SK-N-DZ (cell line): Measurements from ENCODE around the gene BID.

Experiments
- DNase-seq: peaks from one replicate; pipeline ENCODE4 v3.0.0-alpha.2; 2015; ENCODE audit warnings: low spot score

BID gene

GRCh38 chr22:17738386-17739128 lies 35.7 kb downstream of the BID start:
- DNase-seq: no peak

GRCh38 chr22:17734187-17734586 lies 40.1 kb downstream of the BID start:
- no peak for DNase-seq

DNA sequence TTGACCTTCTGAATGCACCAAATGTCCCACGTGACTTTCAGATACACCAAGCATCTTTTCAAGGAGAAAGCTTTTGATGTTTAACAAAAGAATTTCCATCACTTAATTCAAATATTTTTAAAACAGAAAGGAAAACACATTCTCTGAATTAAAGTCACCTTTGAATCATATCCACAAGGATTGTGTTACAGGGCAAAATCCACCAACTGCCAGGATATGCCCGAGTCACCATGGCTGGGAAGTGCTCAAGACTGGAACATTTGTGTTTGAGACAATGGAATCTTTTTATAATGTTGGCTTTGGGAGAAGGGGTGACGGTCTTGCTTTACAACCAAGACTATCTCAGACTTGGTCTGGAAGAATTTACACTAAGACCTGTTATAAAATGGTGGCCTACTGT lies 40.8 kb downstream of the BID start:
- DNase-seq: no peak

DNA sequence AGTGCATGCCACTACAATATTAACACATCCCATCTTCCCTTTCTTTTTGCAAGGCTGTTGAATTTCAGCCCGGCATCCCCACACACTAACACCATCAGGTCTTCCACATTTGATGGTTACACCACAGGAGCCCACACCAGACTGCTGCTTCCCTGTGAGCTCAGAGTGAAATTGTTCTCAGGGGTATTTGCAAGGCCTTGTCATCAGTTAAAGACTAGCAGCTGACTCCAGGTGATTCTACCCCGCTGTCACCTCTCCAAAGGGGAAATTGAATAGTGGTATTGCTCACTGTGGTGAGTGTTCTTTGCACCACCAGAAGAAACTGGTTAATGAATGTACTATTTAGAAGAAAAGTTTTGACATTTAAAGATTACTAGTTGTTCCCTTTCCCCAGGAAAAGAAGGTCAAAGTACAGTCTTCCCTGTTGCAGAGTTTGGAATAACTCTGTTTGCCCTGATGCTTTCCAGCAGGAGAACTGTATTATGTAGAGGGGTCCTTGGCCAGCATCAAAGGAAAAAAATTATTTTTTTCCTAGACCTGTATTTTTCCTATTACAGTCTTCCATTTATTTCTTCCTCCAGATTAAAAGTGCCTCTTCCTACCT lies 41.9 kb downstream of the BID start:
- DNase-seq: no peak

GRCh38 chr22:17729561-17729960 lies 44.7 kb downstream of the BID start:
- DNase-seq: no peak

- DNase-seq: no peak
Measured at GRCh38 chr22:17728786-17729185, 45.5 kb downstream of the BID start.

DNA sequence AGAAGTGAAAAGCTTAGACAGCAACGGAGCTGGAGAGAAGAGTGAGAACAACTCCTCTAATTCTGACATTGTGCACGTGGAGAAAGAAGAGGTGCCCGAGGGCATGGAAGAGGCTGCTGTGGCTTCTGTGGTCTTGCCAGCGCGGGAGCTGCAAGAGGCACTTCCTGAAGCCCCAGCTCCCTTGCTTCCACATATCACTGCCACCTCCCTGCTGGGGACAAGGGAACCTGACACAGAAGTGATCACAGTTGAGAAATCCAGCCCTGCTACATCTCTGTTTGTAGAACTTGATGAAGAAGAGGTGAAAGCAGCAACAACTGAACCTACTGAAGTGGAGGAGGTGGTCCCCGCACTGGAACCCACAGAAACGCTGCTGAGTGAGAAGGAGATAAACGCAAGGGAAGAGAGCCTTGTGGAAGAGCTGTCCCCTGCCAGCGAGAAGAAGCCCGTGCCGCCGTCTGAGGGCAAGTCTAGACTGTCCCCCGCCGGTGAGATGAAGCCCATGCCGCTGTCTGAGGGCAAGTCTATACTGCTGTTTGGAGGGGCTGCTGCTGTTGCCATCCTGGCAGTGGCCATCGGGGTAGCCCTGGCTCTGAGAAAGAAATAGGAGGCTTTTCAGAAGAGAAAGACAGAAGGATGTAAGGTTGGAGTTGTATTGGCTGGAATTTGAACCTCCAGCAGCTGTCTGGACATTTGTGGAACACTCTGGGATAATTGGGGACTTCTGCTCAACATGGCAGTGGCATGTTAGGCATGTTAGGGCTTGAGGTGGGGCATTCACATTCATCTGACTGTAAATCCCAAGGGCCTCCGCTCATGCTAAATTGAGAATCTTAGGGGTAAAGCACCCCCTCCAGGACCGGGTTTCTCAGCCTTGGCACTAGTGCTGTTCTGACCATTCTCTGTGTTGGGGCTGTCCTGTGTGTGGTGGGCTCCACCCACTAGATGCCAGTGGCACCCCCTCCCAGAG lies 47.1 kb downstream of the BID start:
- no peak for DNase-seq

- no peak for DNase-seq
Measured at GRCh38 chr22:17726006-17726927, 48.0 kb downstream of the BID start.

DNA sequence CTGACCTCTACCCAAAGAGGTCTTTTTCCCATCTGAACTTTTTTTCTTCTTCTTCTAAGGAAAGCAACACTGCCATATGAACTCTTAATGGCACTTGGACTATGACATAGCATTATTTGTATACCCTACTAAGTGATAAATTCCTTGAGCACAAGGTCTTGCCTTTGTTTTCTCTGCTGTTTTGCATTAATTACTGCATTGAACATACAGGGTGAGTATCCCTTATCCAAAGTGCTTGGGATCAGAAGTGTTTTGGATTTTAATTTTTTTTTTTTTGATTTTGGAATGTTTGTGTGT lies 48.8 kb downstream of the BID start:
- no peak for DNase-seq

GRCh38 chr22:17724678-17725499 lies 49.4 kb downstream of the BID start:
- no peak for DNase-seq

DNA sequence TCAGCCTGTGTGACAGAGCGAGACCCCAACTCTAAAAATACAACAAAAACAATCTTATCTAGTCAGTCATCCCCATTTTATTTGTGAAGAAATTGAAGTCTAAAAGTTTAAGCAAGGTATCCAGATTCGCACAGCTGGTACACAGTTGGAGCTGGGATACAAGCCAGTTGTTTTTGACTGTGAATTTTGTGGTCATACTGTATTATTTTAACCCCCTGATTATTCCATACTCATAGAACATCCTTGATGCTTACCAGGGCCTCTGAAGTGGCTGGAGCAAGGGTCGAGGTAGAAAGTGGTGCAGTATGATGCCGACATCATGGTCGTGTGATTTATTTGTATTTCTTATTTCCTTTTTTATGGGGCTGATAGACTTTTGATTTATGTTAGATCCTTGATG lies 50.0 kb downstream of the BID start:
- DNase-seq: no peak

DNA sequence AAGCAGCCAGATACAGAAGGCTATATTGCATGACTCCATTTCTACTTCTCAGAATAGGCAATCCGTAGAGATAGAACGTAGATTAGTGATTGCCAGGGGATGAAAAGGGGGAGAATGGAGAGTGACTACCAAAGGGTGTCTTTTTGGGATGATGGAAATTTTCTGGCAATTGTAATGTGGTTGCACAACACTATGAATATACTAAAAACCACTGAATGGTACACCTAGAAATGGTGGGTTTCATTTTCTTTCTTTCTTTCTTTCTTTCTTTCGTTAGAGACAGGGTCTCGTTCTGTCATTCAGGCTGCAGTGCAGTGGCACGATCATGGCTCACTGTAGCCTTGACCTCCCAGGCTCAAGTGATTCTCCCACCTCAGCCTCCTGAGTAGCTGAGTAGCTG lies 54.4 kb downstream of the BID start:
- no peak for DNase-seq

DNA sequence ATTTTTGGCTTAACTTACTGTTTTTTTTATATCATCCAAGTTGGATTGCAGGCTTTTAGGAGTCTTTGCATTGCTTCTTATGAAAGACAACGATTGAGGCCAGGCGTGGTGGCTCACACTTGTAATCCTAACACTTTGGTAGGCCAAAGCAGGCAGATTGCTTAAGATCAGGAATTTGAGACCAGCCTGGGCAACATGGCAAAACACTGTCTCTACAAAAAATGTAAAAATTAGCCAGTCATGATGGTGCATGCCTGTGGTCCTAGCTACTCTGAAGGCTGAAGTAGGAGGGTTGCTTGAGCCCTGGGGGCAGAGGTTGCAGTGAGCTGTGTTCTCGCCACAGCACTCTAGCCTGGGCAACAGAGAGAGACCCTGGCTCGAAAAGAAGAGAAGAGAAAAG lies 56.6 kb downstream of the BID start:
- no peak for DNase-seq

GRCh38 chr22:17716529-17716928 lies 57.7 kb downstream of the BID start:
- no peak for DNase-seq

GRCh38 chr22:17712441-17712840 lies 61.8 kb downstream of the BID start:
- no peak for DNase-seq

- no peak for DNase-seq
Measured at GRCh38 chr22:17710023-17710422, 64.2 kb downstream of the BID start.

DNA sequence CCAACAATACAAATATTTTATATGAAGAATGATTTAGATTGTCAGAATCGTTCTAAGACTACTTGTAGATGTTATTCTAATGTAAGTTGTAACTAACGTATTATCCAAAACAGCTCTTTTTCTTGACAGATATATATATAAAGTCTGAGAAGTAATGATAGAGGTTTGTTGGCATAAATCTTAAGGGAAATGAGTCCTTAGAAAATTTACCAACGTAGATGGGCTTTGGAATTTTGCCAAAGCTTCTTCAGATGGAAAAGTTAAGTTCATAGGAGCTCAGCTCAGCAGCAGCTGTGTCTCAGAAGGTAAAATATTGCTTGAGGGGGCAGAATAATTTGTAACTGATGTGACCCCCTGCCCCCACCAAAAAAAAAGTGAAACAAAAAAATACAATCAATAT lies 66.7 kb downstream of the BID start:
- no peak for DNase-seq

GRCh38 chr22:17706947-17707346 lies 67.3 kb downstream of the BID start:
- no peak for DNase-seq

- no peak for DNase-seq
Measured at GRCh38 chr22:17705951-17706900, 68.0 kb downstream of the BID start.
